HG03354 (cell line): ENCODE data around the gene SENP1.

Experiments used
- ATAC-seq: cut with Tn5 transposase; IDR thresholded peaks from one replicate; pipeline ENCODE4 v1.9.1; 2021; ENCODE audit warnings: mild to moderate bottlenecking; ENCODE audit not compliant: unreplicated experiment, poor library complexity, severe bottlenecking

SENP1 gene

DNA sequence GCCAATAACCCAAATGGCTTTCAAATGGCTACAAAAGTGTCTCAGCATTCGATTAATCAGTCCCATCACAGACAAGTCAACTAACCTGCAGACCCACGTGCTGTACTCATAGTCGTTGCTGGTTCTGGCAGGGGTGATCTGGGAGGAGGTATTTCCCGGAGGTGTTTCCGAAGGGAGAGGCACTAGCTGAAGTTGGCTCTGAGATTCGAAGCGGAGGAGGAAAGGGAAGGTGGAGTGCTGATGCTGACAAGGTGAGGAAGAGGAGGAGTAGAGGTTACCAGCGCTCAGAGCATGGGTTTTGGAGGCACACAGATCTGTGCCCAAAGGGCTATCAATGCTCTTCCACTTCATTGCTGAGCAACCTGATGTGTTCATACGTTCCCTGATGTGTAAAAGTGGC lies 81.1 kb downstream of the SENP1 start:
- no peak for ATAC-seq

GRCh38 chr12:48023386-48023785 lies 82.5 kb downstream of the SENP1 start:
- ATAC-seq: no peak

GRCh38 chr12:48022676-48023385 lies 83.0 kb downstream of the SENP1 start:
- ATAC-seq: no peak

DNA sequence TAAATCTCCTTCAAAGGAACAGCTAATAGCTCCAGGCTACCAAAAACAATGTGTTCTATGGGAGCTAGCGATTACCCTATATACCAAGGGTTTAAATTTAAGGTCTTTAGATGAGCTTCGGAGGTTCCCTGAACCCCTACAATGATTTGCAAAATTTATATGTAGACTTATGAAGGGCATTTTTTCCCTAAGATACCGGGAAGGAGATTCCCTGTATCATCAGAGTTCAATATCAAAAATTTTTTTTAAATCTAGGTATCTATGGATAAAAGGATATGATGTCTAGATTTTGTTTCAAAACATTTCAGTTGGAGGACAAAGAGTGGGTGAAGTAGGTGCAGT lies 83.7 kb downstream of the SENP1 start:
- no peak for ATAC-seq

DNA sequence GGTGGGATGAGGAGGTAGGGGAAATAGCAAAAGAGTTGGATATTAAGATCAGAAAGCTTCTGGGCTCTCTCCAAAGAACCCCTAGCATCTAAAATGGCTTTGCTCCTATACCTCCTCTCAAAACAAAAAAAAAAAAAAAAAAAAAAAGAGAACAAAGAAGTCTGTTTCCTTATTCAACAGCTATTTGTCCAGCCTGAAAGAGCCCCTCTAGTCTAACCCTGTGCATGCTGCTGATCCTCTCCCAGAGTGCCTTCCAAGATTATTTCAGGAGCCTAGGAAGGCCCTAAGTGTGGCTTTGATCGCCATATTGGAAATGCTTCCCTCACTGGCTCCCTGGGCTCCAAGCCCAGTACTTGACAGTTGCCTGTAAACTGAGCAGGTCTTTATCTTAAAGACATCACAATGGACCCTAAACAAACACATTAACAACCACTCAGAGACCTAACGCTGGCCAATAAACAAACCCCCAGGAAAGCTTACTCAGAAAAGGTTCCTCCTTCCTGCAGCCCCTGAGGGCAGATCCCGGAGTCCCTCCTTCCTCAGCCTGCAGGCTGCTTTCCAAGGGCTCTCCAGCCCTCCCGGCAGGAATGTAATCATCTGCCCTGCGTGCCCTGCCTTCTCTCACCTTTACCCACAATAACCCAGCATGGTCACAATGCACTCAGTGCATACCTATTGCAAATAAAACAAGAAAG lies 84.2 kb downstream of the SENP1 start:
- no peak for ATAC-seq

DNA sequence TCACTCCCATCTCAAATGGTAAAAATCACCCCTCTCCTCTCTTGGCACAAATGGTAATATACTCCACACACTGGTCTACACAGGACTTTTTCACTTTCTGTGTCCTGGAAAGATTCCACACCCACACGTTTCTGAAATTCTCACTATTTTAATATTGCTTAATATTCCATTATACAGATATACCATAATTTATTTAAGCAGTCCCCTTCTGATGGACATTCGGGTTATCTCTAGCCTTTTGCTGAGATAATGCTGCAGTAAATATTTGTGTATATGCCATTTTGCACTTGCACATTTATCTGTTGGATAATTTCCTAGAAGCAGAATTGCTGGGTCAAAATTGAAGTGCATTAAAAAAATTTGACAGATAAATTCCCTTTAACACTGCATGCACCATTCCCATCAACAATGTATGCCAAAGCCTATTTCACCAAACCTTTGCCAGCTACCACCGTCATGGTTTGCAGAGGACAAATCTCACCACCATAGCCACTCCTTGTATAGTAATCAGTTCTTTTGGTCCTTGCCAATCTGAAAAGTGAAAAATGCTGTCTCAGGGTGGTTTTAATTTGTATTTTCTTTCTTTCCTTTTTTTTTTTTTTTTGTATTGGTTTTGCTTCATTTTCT lies 86.1 kb downstream of the SENP1 start:
- no peak for ATAC-seq

GRCh38 chr12:48018618-48018995 lies 87.3 kb downstream of the SENP1 start:
- ATAC-seq: no peak

- ATAC-seq: no peak
These were observed 87.8 kb downstream of the SENP1 start for GRCh38 chr12:48017921-48018617.

DNA sequence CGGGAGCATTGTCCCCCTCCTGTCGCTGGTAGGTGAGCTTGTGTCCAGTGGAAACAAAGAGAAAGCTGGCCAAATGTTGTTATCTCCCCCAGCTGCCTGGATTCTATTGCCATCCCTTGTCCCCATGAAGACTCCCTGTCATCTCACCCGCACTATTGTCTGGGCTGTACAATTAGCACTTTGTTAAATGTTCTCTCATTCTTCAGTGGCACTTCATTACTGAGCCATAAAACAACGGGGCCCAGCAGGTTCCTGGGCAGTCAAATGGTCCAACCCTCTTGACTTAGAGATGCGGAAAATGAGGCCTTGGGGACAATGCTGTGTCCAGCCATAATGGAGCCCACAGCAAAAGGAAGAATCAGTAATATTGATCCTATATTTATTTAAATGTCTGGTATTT lies 88.4 kb downstream of the SENP1 start:
- ATAC-seq: no peak

DNA sequence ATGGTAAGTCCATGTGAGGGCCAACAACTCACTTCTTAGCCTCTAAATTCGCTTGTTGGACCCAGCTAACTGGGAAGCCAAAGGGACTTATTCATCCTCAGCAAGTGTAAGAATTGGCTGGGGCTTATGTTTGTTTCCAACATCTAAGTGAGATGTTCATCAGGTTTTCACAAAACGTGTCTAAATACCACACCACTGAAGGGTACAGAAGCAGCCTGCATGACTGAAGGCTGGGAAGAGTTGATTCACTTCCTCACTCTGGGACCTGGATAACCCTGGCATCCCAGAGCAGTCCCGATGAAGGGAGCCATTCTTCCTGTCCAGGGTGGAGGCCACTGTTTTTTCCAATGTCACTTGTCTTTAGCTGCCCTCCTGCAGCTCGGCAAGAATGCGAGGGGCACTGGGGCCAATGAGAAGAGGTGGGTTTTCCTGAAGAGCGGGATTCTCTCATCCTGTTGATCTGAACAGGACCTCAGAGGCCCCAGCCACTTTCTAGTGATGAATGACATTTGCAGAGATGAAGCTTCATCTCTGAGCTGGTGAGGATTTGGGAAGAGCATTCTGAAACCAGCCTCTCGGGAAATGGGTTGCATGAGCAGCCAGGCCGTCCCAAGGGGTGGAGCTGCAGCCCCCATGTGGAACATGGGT lies 89.4 kb downstream of the SENP1 start:
- no peak for ATAC-seq

- ATAC-seq: no peak
These were observed 89.9 kb downstream of the SENP1 start for GRCh38 chr12:48015954-48016353.

DNA sequence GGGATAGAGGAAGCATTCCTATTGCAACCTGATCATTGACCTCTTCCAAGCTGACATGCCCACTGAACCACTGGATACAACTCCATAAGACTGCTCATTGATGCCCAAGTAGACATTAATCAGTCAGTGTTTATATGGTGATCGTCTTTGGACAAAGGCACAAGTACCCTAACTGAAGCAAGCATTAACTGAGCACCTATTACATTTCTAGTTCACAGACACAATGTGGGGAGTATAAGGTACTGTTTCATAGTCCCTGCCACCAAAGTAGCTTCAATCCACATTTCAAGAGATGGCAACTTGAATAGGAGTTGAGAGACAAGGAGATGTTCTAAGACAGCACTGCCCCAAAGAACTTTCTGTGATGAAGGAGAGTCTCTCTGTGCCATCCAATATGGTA lies 90.8 kb downstream of the SENP1 start:
- no peak for ATAC-seq

GRCh38 chr12:48013287-48013686 lies 92.6 kb downstream of the SENP1 start:
- ATAC-seq: no peak

GRCh38 chr12:48012070-48012469 lies 93.8 kb downstream of the SENP1 start:
- ATAC-seq: no peak

DNA sequence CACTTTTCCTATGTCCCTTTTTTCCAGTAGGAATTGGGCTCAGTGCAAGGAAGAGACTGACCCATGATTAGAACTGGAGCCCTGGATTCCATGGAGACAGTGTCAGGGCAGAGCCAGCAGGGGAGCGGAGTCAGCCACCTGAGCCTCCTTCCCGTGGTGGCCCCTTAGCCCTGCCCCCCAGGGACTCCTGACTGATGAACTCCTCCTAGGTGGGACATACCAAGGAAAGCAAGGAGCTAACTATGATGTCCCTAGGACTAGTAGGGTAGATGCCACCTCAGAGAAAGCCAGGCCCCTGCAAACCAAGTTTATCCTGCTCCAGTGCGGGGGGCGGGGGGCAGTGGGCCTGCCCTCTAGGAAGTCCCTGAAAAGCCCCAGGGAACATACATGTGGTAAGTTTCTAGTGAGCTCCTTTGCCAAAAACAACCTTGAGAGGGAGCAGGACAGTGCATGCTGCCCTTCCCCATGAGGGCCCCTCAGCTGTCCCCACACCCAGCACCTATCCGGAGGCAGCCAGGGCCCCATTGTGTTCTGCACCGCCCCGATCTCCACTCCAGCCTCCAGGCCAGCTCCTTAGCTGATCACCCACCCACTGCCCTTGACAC lies 95.4 kb downstream of the SENP1 start:
- ATAC-seq: no peak

DNA sequence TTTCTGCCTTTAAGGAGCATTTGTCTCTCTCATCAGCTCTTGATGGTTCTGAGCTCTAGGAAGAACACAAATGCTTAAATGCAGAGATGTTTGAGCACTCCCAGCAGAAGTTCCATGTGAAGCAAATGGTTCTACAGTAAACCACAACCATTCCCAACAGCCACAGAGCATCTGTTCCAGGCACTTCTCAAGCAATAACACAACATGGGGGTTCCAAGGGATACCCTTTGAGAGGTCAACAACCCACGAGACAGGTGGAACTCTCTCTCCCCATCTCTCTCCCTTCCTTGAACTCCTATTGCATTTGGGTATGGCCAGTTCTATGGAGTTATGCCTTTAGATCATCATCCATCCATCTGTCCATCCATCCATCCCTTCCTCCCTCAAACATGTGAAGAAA lies 96.4 kb downstream of the SENP1 start:
- no peak for ATAC-seq

DNA sequence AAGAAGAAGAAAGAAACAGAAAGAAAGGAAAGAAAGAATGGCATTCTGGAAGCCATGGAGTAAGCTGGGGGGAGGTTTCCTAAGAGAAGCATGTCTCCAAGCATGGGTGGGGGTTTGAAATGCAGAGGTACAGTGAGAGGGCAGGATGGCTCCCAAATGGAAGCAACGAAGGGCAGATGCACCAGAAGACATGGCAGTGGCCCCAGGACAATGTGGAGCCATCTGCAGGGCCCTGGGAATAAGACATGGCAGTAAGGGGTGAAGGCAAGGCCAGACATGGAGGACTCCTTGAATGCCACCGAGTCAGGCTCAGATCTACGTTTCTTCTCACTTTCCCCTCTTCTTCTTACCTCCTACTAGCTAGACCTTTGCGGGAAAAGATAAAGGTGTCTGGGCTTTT lies 96.9 kb downstream of the SENP1 start:
- ATAC-seq: no peak

DNA sequence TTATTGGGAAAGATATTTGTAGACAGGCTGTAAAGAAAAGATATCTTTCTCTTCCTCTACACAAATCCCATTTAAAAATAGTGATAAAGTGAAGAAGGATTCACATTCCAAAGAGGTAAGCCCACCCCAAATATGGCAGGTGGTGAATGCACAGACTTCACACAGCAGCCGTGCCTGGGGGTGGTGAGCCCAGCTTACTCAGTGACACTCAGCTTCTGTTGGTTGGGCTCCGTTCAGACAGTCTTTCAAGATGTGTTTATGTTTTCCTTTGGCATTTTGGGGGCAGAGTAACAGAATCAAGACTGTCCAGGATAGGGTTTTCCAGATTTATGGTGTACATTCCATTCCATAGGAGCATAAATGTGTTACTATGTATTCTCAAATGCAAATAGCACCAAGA lies 97.5 kb downstream of the SENP1 start:
- ATAC-seq: no peak

DNA sequence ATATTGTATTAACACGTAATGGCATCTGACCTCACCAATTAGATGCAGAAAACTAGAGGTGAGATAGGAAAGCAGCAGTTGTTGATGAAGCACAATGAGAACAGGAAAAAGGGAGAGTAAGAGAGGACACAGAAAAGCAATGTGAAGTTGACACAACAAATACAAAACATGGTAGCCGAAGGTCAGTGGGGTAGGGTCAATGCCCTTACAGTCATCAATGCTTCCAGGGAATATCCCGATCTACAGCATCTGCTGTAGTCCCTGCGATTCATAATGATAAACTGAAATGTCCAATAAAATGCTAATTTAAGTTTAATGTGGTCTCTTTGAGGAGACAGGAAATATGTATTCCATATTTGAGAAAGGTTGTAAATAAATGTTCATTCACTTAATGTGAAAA lies 98.7 kb downstream of the SENP1 start:
- no peak for ATAC-seq

GRCh38 chr12:48005750-48006021 lies 100.2 kb downstream of the SENP1 start:
- no peak for ATAC-seq
